ENCODE results near the gene MAN1B1. TPM values are rescaled to one million over a fixed set of nuclear protein-coding genes. Genes with fewer than 3 reads are reported as not detected.
A peak's percentile ranks its signal among the peaks of the same experiment; 100 is the strongest.

The MAN1B1 gene
- total RNA-seq, 1 experiment from 2014 or later = 57.2 TPM

GRCh38 chr9:137109250-137110146 is 22.7 kb downstream of the MAN1B1 start:
- Histone ChIP-seq H3K9me3 (ENCODE audit: control insufficient read depth, insufficient read depth, low read depth, low read length) (no peaks in the 10 kb centered on the region), H3K4me1 (ENCODE audit: control insufficient read depth, insufficient read depth, low read length) (no peaks in the 10 kb centered on the region), H3K27me3 (ENCODE audit: control insufficient read depth, insufficient read depth, low read length) (no peaks in the 10 kb centered on the region), H3K36me3 (ENCODE audit: control insufficient read depth, insufficient read depth, low read length) (no peaks in the 10 kb centered on the region), H3K27ac (ENCODE audit: low read length) (no peak overlapping the region), H3K4me3 (ENCODE audit: low read depth in 2 of 2, low read length in 2 of 2) (no peak overlapping the region)
- DNase-seq (ENCODE audit: low read depth, low spot score) (no peak), ATAC-seq (peak; percentile 30)
- in situ Hi-C loops (cut with HindIII; ENCODE audit: low pct_unique_long_range_greater_than_20kb, low sequenced_read_pairs) = no loop called here
- TF ChIP-seq SIN3A (IDR thresholded peaks at IDR 0.05; ENCODE audit: borderline replicate concordance, insufficient read depth, low read depth, low read length) (no peak), POLR2AphosphoS5 (IDR thresholded peaks at IDR 0.05; ENCODE audit: low read depth, low read length) (no peak), CTCF (IDR thresholded peaks at IDR 0.05) (no peak), TCF7L2 (IDR thresholded peaks at IDR 0.05; ENCODE audit: low read depth, low read length) (no peak), REST (IDR thresholded peaks at IDR 0.05; ENCODE audit: insufficient read depth in 1 of 2, low read depth in 2 of 2, low read length in 1 of 2) (no peak)
- intact Hi-C loops (cut with micrococcal nuclease; ENCODE audit: unreplicated experiment) = no loop called here
- ChIA-PET POLR2A (interaction anchor here (0.5 kb wide), 1 partner anchor 63 kb away, joined by 3 read pairs; no protein-coding TSS in a partner anchor), CTCF (no interaction called here)
- no TSS peak for BruUV-seq (replicated peaks)

GRCh38 chr9:137110147-137110910 is 23.5 kb downstream of the MAN1B1 start:
- Histone ChIP-seq H3K36me3 (ENCODE audit: control insufficient read depth, insufficient read depth, low read length) (no peaks in the 10 kb centered on the region), H3K4me1 (ENCODE audit: control insufficient read depth, insufficient read depth, low read length) (no peaks in the 10 kb centered on the region), H3K9me3 (ENCODE audit: control insufficient read depth, insufficient read depth, low read depth, low read length) (no peaks in the 10 kb centered on the region), H3K4me3 (ENCODE audit: low read depth in 2 of 2, low read length in 2 of 2) (no peak overlapping the region), H3K27ac (ENCODE audit: low read length) (no peak overlapping the region), H3K27me3 (ENCODE audit: control insufficient read depth, insufficient read depth, low read length) (no peaks in the 10 kb centered on the region)
- in situ Hi-C loops (cut with HindIII; ENCODE audit: low pct_unique_long_range_greater_than_20kb, low sequenced_read_pairs) (no loop called here), intact Hi-C loops (cut with micrococcal nuclease; ENCODE audit: unreplicated experiment) (no loop called here)
- TF ChIP-seq SIN3A (IDR thresholded peaks at IDR 0.05; ENCODE audit: borderline replicate concordance, insufficient read depth, low read depth, low read length) = no peak
- no peak for TF ChIP-seq POLR2AphosphoS5 (IDR thresholded peaks at IDR 0.05; ENCODE audit: low read depth, low read length)
- no peak for TF ChIP-seq TCF7L2 (IDR thresholded peaks at IDR 0.05; ENCODE audit: low read depth, low read length)
- TF ChIP-seq CTCF (IDR thresholded peaks at IDR 0.05) = no peak
- TF ChIP-seq REST (IDR thresholded peaks at IDR 0.05; ENCODE audit: insufficient read depth in 1 of 2, low read depth in 2 of 2, low read length in 1 of 2) = no peak
- ChIA-PET POLR2A (no interaction called here), CTCF (no interaction called here)
- no TSS peak for BruUV-seq (replicated peaks)
- no peak for ATAC-seq
- no peak for DNase-seq (ENCODE audit: low read depth, low spot score)
